Osteocyte (in vitro differentiated cells): ENCODE results near the gene ARHGEF40. TPM values are rescaled to one million over a fixed set of nuclear protein-coding genes. Genes with fewer than 3 reads are reported as not detected.
A peak's percentile ranks its signal among the peaks of the same experiment; 100 is the strongest.

ENCODE experiments used
- DNase-seq: peaks from one replicate; pipeline ENCODE4 v3.0.0; 2021; ENCODE audit warnings: mixed read lengths; ENCODE audit not compliant: unreplicated experiment; ENCODE audit errors: extremely low spot score
- H3K27ac Mint-ChIP-seq: one replicate; pipeline ENCODE4 v1.8.0; 2021; ENCODE audit warnings: mild to moderate bottlenecking, mixed read lengths; ENCODE audit not compliant: unreplicated experiment
- H3K27me3 Mint-ChIP-seq: one replicate; pipeline ENCODE4 v1.8.0; 2021; ENCODE audit warnings: mixed read lengths; ENCODE audit not compliant: unreplicated experiment
- H3K36me3 Mint-ChIP-seq: one replicate; pipeline ENCODE4 v1.8.0; 2021; ENCODE audit warnings: mixed read lengths; ENCODE audit not compliant: unreplicated experiment
- H3K4me1 Mint-ChIP-seq: one replicate; pipeline ENCODE4 v1.8.0; 2021; ENCODE audit warnings: mixed read lengths; ENCODE audit not compliant: unreplicated experiment
- H3K4me3 Mint-ChIP-seq: one replicate; pipeline ENCODE4 v1.8.0; 2021; ENCODE audit warnings: mild to moderate bottlenecking, moderate library complexity, mixed read lengths; ENCODE audit not compliant: unreplicated experiment
- H3K9me3 Mint-ChIP-seq: one replicate; pipeline ENCODE4 v1.8.0; 2021; ENCODE audit warnings: mixed read lengths; ENCODE audit not compliant: unreplicated experiment
- CTCF ChIP-seq: fragments of 200-600 bp; sonication (generic); IDR thresholded peaks from 2 replicates; pipeline ENCODE4 v1.5.0; 2021; ENCODE audit warnings: antibody characterized with exemption, mild to moderate bottlenecking, moderate library complexity
- total RNA-seq: library from RNA; stranded (reverse); gene quantifications from 2 replicates; pipeline ENCODE4 v1.2.1, GENCODE V29; 2021

The ARHGEF40 gene
- total RNA-seq, 1 donor from 2014 or later = 139 TPM

- no peaks in the 10 kb centered on the region for H3K9me3 Mint-ChIP-seq
- H3K4me3 Mint-ChIP-seq = no peak overlapping the region
- H3K27ac Mint-ChIP-seq = no peak overlapping the region
- TF ChIP-seq CTCF = no peak
- H3K36me3 Mint-ChIP-seq = peaks cover 13% of the 10 kb centered on the region
- H3K4me1 Mint-ChIP-seq = peaks cover 25% of the 10 kb centered on the region
- H3K27me3 Mint-ChIP-seq = no peaks in the 10 kb centered on the region
- DNase-seq = no peak
Measured at GRCh38 chr14:21093018-21093417, 22.9 kb downstream of the ARHGEF40 start.

GRCh38 chr14:21093769-21094681, 23.9 kb downstream of the ARHGEF40 start:
- no peaks in the 10 kb centered on the region for H3K27me3 Mint-ChIP-seq
- no peak for DNase-seq
- no peaks in the 10 kb centered on the region for H3K9me3 Mint-ChIP-seq
- no peak overlapping the region for H3K4me3 Mint-ChIP-seq
- peak; percentile 42 for TF ChIP-seq CTCF
- peaks cover 29% of the 10 kb centered on the region for H3K4me1 Mint-ChIP-seq
- peaks cover 10% of the 10 kb centered on the region for H3K36me3 Mint-ChIP-seq
- peak overlapping the region; percentile 38 for H3K27ac Mint-ChIP-seq

GRCh38 chr14:21095430-21096205, 25.5 kb downstream of the ARHGEF40 start:
- Mint-ChIP-seq H3K36me3 (peaks cover 8% of the 10 kb centered on the region), H3K27ac (peak overlapping the region; percentile 38)

GRCh38 chr14:21096438-21096837, 26.3 kb downstream of the ARHGEF40 start:
- no peak for TF ChIP-seq CTCF
- H3K9me3 Mint-ChIP-seq = no peaks in the 10 kb centered on the region
- peaks cover 4% of the 10 kb centered on the region for H3K36me3 Mint-ChIP-seq
- peaks cover 40% of the 10 kb centered on the region for H3K4me1 Mint-ChIP-seq
- peak overlapping the region; percentile 38 for H3K27ac Mint-ChIP-seq
- no peak overlapping the region for H3K4me3 Mint-ChIP-seq
- DNase-seq = no peak
- no peaks in the 10 kb centered on the region for H3K27me3 Mint-ChIP-seq

More at GRCh38 chr14:21095430-21096205, 25.5 kb downstream of the ARHGEF40 start:
- no peaks in the 10 kb centered on the region for H3K9me3 Mint-ChIP-seq
- peaks cover 39% of the 10 kb centered on the region for H3K4me1 Mint-ChIP-seq
- no peak overlapping the region for H3K4me3 Mint-ChIP-seq
- no peak for TF ChIP-seq CTCF
- no peak for DNase-seq
- no peaks in the 10 kb centered on the region for H3K27me3 Mint-ChIP-seq
